GM18511 (cell line): ENCODE data around the gene UBE2D3.

Experiments
- ATAC-seq: cut with Tn5 transposase; IDR thresholded peaks from one replicate; pipeline ENCODE4 v1.9.1; 2021; ENCODE audit warnings: mild to moderate bottlenecking, moderate library complexity; ENCODE audit not compliant: unreplicated experiment

UBE2D3 gene

DNA sequence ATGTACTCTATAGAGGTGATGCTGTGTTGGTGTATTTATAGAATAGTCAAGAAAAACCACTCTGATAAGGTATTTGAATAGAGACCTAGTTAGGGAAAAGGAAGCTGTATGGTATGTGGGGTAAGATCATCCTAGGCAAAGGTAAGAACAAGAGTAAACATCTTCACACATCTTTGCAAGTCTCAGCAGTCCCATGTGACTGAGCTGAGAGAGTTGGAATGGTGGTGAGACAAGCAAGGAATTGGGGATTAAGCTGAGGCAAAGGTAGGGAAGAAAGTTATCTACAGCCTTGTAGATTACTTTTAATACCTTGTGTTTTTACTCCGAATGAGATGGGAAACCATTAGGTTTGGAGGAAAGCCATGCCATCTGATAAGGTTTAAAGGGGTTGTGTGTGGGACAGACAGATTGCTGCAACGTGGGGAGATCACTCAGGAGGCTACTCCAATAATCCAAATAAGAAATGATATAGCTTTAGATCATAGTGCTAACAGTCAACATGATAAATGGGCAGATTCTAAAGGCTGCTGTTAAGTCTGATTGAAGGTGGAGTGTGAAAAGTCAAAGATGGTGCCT lies 34.9 kb downstream of the UBE2D3 start:
- ATAC-seq, result no peak

DNA sequence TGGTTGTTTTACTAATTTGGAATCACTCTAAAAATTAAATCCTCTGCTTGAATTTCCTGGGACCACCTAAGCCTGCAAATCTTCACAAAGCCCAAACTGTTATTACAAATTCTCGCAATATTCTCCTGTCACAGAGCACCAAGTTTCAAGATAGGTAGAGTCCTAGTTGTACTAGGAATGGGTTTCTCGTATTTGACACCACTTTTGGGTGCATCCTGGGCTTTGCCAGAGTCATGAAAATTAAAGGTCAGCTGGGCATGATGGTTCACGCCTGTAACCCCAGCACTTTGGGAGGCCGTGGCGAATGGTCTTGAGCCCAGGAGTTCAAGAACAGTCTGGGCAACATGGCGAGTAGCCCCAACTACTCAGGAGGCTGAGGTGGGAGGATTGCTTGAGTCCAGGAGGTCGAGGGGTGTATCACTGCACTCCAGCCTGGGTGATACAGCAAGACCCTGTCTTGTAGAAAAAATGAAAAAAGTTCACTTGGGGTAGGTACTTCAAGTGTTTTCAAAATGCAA lies 36.0 kb downstream of the UBE2D3 start:
- no peak for ATAC-seq

DNA sequence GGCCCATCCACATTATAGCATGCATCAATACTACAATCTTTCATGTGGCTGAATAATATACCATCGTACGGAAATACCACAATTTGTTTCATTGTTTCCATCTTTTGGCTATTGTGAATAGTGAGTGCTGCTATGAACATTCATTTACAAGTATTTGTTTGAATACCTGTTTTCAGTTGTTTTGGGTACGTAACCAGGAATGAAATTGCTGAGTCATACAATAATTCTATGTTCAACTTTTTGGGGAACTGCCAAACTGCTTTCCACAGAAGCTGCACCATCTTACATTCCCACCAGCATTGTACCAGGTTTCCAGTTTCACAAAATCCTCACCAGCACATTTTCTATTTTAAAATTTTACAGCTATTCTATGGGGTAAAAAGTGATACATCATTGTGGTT lies 38.0 kb downstream of the UBE2D3 start:
- ATAC-seq, result no peak

DNA sequence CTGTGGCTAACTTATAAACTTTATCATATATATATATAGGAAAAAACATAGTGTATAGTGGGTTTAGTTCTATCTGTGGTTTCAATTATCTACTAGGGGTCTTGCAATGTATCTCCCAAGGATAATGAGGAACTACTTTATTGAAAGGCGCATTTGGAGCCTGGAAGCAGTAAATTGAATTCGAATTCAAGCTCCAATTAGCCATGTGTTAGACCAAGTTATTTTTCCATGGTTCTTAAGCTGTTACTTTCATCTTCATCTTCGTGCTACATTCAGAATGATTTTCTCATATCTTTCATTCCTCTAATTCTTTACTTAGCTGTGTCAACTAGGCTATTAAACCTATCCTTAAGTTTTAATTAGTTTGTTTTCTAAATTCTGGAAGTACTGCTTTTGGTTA lies 39.4 kb downstream of the UBE2D3 start:
- no peak for ATAC-seq

DNA sequence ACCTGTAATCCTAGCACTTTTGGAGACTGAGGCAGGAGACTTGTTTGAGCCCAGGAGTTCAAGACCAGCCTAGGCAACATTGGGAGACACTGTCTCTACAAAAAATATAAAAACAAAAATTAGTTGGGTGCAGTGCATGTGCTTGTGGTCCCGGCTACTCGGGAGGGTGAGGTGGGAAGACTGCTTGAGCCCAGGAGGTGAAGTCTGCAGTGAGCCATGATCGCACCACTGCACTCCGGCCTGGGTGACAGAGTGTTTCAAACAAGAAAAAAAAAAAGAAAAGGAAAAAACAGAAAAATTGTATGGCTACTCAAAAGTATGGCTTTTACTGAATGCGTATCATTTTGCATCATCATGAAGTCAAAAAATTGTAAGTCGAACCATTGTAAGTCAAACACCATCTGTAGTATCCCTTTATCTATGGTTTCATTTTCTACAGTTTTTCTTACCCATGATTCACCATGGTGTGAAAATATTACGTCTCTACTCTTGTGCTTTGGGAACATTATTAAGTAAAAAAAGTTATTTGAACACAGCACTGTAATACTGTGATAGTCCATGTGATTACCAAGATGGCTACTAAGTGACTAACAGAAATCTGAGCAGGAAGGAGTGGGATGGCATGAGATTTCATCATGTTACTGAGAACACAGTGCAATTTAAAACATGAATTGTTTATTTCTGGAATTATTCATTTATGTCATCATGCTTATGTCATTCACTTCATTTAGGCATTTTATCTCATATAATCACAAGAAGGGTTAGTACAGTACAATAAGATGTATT lies 40.1 kb downstream of the UBE2D3 start:
- ATAC-seq, result no peak

DNA sequence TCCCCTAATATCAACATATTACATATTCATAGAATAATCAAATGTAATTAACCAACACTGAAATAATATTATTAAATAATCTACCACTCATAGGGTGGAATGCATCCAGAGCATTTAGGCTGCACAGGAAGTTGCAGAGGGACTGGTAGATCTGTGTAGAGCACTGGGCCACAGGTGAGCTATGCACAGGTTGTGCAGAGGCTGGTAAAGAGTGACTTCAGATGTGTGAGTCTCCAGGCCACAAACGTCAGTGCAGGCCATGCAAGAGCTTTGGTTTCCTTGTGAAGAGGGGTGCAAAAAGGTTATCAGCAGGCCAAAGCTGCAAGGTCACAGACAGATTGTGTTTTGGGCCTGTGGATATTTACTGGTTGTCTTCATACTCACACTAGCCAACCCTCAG lies 41.1 kb downstream of the UBE2D3 start:
- ATAC-seq, result no peak

DNA sequence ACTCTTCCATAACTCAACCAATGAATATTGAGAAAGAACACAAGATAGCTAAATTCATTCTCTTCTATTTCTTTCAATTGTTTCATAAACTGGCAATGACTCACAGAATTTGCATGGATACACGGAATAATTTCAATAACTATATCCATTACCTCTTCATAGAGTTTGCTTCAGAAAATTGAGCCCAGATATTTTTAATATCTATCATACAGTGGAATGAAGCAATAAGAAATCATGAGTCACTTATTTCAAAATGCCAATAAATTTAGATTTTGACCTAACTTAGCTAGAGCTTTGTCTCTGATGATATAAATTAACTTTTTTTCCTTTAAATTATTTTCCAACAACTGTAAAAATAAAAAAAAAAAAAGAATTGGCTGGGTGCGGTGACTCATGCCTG lies 44.3 kb downstream of the UBE2D3 start:
- ATAC-seq, result no peak

DNA sequence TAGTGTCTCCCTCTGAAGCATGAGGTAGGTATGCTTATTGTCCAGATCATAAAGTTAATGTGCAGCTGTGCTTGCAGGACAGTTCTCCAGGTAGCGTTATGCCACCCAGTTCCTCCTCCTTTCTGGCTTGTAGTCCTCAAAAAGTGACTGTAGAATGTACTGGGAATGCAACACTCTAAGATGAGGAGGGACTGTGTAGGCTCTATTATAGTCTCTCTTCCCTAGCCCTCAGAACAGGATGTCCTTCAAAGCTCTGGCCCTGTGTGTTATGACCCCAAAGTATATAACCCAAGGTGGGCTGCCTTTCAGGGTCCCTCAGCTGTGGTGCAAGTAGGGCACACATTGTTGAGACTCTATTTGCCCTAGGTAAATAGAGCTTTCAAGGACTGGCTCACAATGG lies 45.8 kb downstream of the UBE2D3 start:
- no peak for ATAC-seq

DNA sequence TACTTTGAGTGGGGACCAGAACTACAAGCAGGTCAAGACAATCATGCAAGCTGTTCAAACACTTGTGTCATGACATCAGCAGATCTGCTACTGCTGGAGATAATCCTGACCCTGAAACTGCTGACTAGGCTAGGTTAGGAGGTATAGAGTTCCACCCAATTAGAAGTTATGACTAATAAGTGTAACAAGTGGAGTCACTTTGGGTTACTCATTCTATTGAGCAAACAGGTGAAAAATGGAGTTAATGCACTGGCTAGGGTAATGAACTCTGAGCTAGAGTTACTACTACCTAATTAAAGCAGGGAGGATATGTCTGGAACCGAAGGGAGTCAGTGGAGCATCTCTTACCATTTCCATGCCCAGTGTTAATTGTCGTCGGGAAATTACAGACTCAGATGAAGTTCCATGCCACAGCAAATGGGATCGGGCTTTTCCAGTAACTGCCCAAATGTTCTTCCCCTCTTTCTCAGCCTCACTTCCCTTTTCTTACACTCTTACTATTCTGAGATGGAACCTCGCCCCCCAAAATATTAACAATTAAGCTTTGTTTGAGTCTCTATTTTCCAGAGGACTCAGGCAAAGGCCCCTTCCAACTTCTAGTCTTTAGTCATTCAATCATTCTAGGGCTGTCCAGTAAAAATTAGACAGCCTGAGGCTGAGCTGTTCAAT lies 46.7 kb downstream of the UBE2D3 start:
- peak; percentile 70 for ATAC-seq

DNA sequence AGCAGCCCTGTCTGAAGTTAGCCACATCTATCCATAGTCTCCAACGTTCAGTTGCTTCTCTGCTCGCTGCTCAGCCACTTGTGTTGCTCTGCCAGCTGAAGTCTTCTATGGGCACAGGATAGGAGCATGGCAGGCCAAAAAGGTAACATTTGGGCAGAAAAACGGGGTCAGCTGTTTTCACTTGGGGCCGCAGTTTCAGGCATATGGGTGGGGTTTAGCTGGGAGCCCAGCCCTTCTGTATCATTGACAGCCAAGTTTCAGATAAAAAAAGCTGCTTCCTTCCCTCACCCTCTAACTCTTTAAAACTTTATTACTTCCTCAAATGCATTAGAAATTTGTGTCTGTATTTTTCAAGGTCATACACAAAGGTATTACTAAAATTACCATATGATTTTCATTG lies 48.1 kb downstream of the UBE2D3 start:
- ATAC-seq, result no peak

DNA sequence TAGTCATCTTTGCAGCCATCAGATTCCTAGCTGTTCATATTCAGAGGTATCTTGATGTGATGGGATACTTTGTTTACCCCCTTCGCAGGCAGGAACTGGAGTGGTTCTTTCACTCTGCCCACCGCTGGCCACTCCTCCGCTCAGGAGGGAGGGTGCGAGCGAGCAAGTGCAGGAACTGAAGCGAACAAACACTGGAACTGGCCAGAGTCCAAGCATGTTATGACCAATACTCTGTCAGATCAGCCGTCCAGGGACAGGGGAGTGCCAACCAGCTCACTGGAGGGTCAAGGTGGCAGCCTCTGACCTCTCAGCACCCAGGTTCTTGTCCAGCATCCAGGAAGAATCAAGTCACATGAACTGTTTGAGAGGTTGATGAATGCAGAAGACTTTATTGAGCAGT lies 48.6 kb downstream of the UBE2D3 start:
- no peak for ATAC-seq

DNA sequence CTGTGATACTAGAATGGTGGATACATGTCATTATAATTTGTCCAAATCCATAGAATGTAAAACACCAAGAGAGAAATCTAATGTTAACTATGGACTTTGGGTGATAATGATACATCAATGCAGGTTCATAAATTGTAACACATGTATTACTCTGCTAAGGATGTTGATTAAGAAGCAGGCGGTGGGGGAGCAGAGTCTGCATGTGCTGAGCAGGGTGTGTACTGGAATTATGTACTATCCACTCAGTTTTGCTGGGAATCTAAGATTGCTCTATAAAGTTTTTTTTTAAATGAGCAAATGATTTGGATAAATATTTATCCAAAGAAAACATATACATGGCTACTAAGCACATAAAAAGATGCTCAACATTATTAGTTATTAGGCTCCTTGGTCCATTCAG lies 51.5 kb downstream of the UBE2D3 start:
- no peak for ATAC-seq

DNA sequence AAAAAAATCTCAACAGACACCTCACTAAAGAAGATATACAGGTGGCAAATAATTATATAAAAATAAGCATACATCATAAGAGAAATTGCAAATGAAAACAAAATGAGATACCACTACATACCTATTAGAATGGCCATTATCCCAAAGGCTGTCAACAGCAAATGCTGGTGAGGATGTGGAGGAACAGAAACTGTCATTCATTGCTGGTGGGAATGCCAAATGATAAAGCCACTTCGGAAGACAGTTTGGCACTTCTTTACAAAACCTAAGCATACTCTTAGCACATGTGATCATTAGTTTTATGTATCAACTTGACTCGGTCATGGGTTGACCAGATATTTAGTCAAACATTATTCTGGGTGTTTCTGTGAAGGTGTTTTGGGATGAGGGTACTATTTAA lies 53.1 kb downstream of the UBE2D3 start:
- ATAC-seq, result no peak

DNA sequence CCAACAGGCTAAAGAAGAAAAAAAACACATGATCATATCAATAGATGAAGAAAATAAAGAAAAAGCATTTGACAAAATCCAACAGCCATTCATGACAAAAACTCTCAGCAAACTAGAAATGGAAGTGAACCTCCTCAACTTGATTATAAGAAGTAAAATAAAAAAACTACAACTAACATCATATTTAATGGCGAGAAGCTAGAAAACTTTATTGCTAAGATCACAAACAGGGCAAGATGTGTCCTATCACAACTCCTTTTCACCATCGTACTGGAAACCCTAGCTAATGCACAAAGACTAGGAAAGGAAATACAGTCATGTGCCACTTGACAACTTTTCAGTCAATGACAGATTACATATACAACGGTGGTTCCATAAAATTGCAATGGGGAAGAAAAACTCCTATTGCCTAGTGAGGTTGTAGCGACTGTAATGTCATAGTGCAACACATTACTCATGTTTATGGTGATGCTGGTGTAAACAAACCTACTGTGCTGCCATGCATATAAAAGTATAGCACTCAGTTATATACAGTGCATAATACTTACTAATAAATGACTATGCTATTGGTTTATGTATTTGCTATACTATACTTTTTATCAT lies 54.5 kb downstream of the UBE2D3 start:
- ATAC-seq, result no peak

DNA sequence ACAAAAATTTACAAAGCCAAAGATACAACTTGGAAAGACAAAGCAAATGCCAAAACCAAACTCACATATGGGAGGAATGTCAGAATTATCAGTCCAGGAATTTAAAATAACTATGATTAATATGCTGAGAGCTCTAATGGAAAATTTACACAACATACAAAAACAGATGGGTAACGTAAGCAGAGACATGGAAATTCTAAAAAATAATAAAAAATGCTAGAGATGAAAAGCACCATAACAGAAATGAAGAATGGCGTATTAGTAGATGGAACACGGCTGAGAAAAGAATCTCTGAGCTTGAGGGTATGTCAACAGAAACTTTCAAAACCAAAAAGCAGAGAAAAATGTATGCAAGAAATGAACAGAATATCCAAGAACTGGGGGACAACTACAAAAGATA lies 62.5 kb downstream of the UBE2D3 start:
- ATAC-seq, result no peak

DNA sequence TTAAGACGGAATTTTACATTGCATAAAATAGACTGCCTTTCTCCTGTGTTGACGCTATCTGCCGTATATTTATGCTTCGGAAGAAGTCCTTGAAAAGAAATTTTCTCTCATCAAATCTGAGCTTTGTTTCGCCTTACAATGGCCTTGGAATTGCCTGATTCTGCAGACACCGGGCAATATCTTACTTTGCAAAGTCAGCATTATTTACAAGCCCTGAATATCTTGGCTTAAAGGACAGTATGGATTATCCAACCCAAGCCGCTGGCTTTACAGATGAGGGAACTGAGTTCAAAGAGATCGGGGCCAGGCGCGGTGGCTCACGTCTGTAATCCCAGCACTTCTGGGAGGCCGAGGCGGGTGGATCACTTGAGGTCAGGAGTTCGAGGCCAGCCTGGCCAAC lies 65.4 kb downstream of the UBE2D3 start:
- no peak for ATAC-seq

DNA sequence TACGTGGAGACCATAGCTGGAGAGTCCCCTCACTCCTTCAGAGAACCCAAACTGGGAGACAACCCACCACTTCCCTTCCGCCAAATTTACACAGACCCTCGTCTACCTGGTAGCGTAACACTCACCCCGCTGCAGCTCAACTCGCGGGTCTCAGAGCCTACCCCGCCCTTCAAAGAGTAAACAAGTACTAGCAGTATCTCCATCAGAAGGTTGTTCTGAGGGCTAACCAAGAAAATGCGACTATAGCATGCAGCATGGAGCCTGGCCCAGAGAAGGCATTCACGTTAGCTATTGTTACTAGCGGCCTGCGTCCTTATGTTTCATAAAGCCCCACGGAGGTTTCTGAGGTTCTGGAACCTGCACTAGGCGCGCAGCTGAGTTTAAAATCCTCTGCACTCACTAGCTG lies 66.1 kb downstream of the UBE2D3 start:
- peak; percentile 25 for ATAC-seq

DNA sequence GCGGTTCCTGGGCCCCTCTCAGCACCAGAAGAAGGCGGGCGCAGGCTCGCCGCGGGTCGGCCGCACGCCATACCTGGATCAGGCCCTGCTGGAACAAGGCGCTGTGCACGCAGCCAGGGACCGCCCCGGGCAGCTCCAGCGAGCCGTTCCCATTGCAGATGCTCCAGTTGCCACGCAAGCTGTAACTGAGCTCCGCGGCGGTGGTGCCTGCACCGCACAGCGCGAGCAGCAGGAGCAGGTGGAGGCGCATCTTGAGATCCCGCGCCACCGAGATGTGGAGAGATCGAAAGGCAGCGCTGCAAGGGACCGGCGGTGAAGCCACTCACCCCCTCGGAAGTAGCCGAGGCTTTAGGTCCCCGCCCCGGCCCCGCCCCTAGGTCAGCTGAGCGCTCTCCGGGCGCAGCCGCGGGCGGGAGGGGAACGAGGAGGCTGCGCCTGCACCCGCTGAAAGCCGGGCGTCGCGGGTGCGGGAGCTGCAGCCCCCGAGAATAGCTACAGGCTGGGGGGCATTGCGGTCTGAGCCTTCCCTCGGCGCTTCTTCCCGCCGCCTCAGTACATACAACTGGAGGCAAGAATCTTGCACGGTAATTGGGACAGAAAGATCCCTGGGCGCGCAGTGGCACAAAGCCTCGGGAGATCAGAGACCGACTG lies 66.6 kb downstream of the UBE2D3 start, which contains the start of gene MANBA:
Gene MANBA, minus strand, starts transcription at position 324 of the 651 bp plus-strand sequence. Its CDS starts 74 bp downstream, at position 250.
- peak; percentile 92 for ATAC-seq

DNA sequence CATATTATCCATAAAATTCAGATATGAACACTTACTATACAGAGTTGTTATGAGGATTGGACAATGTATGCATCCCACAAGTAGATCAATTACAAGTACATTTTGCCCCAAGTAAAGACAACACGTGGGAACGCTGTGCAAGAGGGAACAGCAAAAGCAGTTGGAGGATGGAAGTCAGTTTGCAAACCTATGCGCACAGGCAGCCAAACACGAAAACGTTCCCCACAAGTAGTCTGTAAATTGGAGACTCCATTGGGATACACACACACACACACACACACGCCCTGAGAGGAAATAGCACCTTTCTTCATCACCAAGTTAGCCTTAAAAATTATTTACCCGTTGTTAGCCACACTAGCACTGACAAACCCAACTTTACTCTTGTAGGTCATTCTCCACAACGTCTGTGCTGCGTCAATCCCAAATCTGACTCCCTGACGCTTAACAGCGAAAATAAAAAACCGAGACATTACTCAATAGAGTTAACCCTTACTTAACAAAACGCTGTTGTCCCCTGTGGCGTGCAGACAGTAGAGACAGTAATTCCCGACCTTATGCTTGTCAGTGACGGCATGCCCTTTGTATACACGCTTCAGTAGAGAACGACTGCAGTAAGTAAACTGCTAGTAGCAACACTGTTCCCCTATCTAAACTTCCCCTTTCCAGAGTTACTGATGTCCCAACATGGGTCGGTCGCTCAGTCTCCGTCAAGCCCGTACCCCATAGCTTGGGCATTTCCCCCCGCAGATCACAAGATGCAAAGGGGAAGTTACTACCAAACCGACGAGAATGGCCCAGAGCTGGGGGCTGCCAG lies 67.3 kb downstream of the UBE2D3 start:
- peak; percentile 62 for ATAC-seq
